MCF 10A (cell line): Measurements from ENCODE around the gene ZNF662. TPM values are rescaled to one million over a fixed set of nuclear protein-coding genes. Genes with fewer than 3 reads are reported as not detected.

Experiments
- BruUV-seq: library from RNA; stranded (reverse); fragments of 400-500 nt; replicated peaks from 2 replicates; lab custom pipeline; 2021; lab: Mats Ljungman, UMichigan
- CTCF ChIA-PET: fragments of 300-600 bp; sonication (Branson Sonifier 250); formaldehyde crosslinking; extraction: SDS; loops from one replicate; lab custom pipeline; 2021; ENCODE audit warnings: antibody characterized with exemption, inconsistent platforms; lab: Yijun Ruan, JAX
- POLR2A ChIA-PET: fragments of 300-600, 350-650 bp; sonication (Branson Sonifier 250); formaldehyde crosslinking; extraction: SDS; loops from one replicate; lab custom pipeline; 2020; ENCODE audit warnings: antibody characterized with exemption, inconsistent platforms; lab: Yijun Ruan, JAX
- DNase-seq: peaks from one replicate; pipeline ENCODE4 v3.0.0-alpha.2; 2018; ENCODE audit not compliant: unreplicated experiment
- H3K27ac Mint-ChIP-seq: one replicate; pipeline ENCODE4 v1.8.0; 2022; ENCODE audit warnings: mild to moderate bottlenecking, low read depth, mixed read lengths; ENCODE audit not compliant: unreplicated experiment
- H3K27me3 Mint-ChIP-seq: one replicate; pipeline ENCODE4 v1.8.0; 2022; ENCODE audit warnings: mixed read lengths; ENCODE audit not compliant: insufficient read depth, unreplicated experiment
- H3K36me3 Mint-ChIP-seq: one replicate; pipeline ENCODE4 v1.8.0; 2022; ENCODE audit warnings: mild to moderate bottlenecking, moderate library complexity, mixed read lengths; ENCODE audit not compliant: insufficient read depth, unreplicated experiment
- H3K4me1 Mint-ChIP-seq: one replicate; pipeline ENCODE4 v1.8.0; 2022; ENCODE audit warnings: mixed read lengths; ENCODE audit not compliant: insufficient read depth, unreplicated experiment
- H3K4me3 Mint-ChIP-seq: one replicate; pipeline ENCODE4 v1.8.0; 2022; ENCODE audit warnings: mild to moderate bottlenecking, moderate library complexity, mixed read lengths; ENCODE audit not compliant: unreplicated experiment
- H3K9me3 Mint-ChIP-seq: one replicate; pipeline ENCODE4 v1.8.0; 2022; ENCODE audit warnings: mixed read lengths; ENCODE audit not compliant: unreplicated experiment
- CTCF ChIP-seq: fragments of 200-600 bp; IDR thresholded peaks from one replicate; pipeline ENCODE4 v1.8.0; 2022; ENCODE audit warnings: antibody characterized with exemption, mild to moderate bottlenecking; ENCODE audit not compliant: unreplicated experiment
- intact Hi-C: fragments of 100-400 bp; cut with micrococcal nuclease; formaldehyde crosslinking; loops from 2 replicates; pipeline ENCODE4 v1.14.1; 2022
- total RNA-seq: library from RNA; stranded (reverse); gene quantifications from 2 replicates; pipeline ENCODE4 v1.2.3, GENCODE V29; 2022

The ZNF662 gene
- total RNA-seq, 1 experiment from 2014 or later = not detected

GRCh38 chr3:42876401-42876800 is 29.5 kb upstream of the ZNF662 start:
- intact Hi-C loops = no loop called here
- H3K4me3 Mint-ChIP-seq = no peak overlapping the region
- no peaks in the 10 kb centered on the region for H3K36me3 Mint-ChIP-seq
- BruUV-seq = no TSS peak
- no peaks in the 10 kb centered on the region for H3K9me3 Mint-ChIP-seq
- DNase-seq = no peak
- H3K27me3 Mint-ChIP-seq = peaks cover 23% of the 10 kb centered on the region
- ChIA-PET POLR2A (no interaction called here), CTCF (no interaction called here)
- H3K4me1 Mint-ChIP-seq = peaks cover 13% of the 10 kb centered on the region
- no peak for TF ChIP-seq CTCF
- H3K27ac Mint-ChIP-seq = no peak overlapping the region

- Mint-ChIP-seq H3K4me1 (peaks cover 13% of the 10 kb centered on the region), H3K4me3 (no peak overlapping the region), H3K9me3 (no peaks in the 10 kb centered on the region), H3K36me3 (no peaks in the 10 kb centered on the region), H3K27ac (no peak overlapping the region), H3K27me3 (peaks cover 22% of the 10 kb centered on the region)
- BruUV-seq = no TSS peak
- intact Hi-C loops = no loop called here
- no peak for DNase-seq
- ChIA-PET CTCF (interaction anchor here (0.7 to 2.4 kb wide), 2 partner anchors 8 to 38 kb away, joined by 3 to 12 read pairs; no protein-coding TSS in a partner anchor), POLR2A (no interaction called here)
- no peak for TF ChIP-seq CTCF
These were observed 28.8 kb upstream of the ZNF662 start for GRCh38 chr3:42876940-42877720.

GRCh38 chr3:42877881-42878280 is 28.1 kb upstream of the ZNF662 start:
- Mint-ChIP-seq H3K27ac (no peak overlapping the region), H3K9me3 (no peaks in the 10 kb centered on the region), H3K4me1 (peaks cover 6% of the 10 kb centered on the region), H3K4me3 (no peak overlapping the region), H3K27me3 (peaks cover 14% of the 10 kb centered on the region), H3K36me3 (no peaks in the 10 kb centered on the region)
- TF ChIP-seq CTCF = no peak
- POLR2A ChIA-PET = interaction anchor here (0.7 to 0.8 kb wide), 2 partner anchors 306 to 1600 kb away, joined by 3 read pairs; partner anchors contain the start of gene ZNF445
- BruUV-seq = no TSS peak
- no peak for DNase-seq
- intact Hi-C loops = no loop called here
- CTCF ChIA-PET = interaction anchor here (1.4 to 2.4 kb wide), 3 partner anchors 39 to 98 kb away, joined by 3 to 12 read pairs (median 7); no protein-coding TSS in a partner anchor

GRCh38 chr3:42880183-42880582 is 25.8 kb upstream of the ZNF662 start:
- Mint-ChIP-seq H3K4me1 (peaks cover 6% of the 10 kb centered on the region), H3K27ac (no peak overlapping the region), H3K9me3 (no peaks in the 10 kb centered on the region), H3K4me3 (peak overlapping the region; percentile 63), H3K27me3 (peaks cover 7% of the 10 kb centered on the region), H3K36me3 (no peaks in the 10 kb centered on the region)
- intact Hi-C loops = loop anchor here (5.0 kb wide), 2 partner anchors 333 to 378 kb away; partner anchors contain the start of gene VIPR1
- TF ChIP-seq CTCF = no peak
- BruUV-seq = no TSS peak
- ChIA-PET POLR2A (no interaction called here), CTCF (interaction anchor here (0.8 to 0.9 kb wide), 2 partner anchors 11 to 279 kb away, joined by 3 read pairs; no protein-coding TSS in a partner anchor)
- no peak for DNase-seq
